Neural progenitor cell (in vitro differentiated cells): ENCODE data around the gene HRCT1.

ENCODE experiments used
- CTCF ChIP-seq: fragments of 200-600 bp; sonication (generic); IDR thresholded peaks from 2 replicates; pipeline ENCODE4 v1.5.1; 2017; ENCODE audit warnings: antibody characterized with exemption, mild to moderate bottlenecking
- EZH2 ChIP-seq: fragments of 200-600 bp; sonication (generic); IDR thresholded peaks from 2 replicates; pipeline ENCODE4 v1.6.1; 2017; ENCODE audit warnings: antibody characterized with exemption, mild to moderate bottlenecking, moderate library complexity
- EZH2phosphoT487 ChIP-seq: fragments of 200-600 bp; sonication (generic); IDR thresholded peaks from 2 replicates; pipeline ENCODE4 v1.6.1; 2017; ENCODE audit warnings: antibody characterized with exemption

- TF ChIP-seq CTCF (no peak), EZH2 (no peak), EZH2phosphoT487 (no peak)
Measured at GRCh38 chr9:35909687-35910612, 3.9 kb downstream of the HRCT1 start.
